Esophagus squamous epithelium (tissue), 4 donors: ENCODE data around the gene MAML3.

ENCODE experiments used
- CTCF ChIP-seq, 6 experiments: fragments of 450-650 bp in 4 of 6; fragments of 200-600 bp in 2 of 6; sonication (generic) in 2 of 6; IDR thresholded peaks; one replicate each; pipeline ENCODE4 v1.5.1; 2016 to 2019; ENCODE audit warnings: antibody characterized with exemption in 6 of 6, mild to moderate bottlenecking in 4 of 6, moderate library complexity in 4 of 6
- POLR2A ChIP-seq, 4 donors: fragments of 450-650 bp; IDR thresholded peaks; one replicate each; pipeline ENCODE4 v1.6.1; 2017; ENCODE audit warnings: antibody characterized with exemption in 4 of 4, mild to moderate bottlenecking in 4 of 4, moderate library complexity in 3 of 4

- TF ChIP-seq CTCF (IDR thresholded peaks at IDR 0.05) = no peak
- TF ChIP-seq POLR2A (IDR thresholded peaks at IDR 0.05) = no peak
Observed at GRCh38 chr4:139823746-139824145, 330.2 kb downstream of the MAML3 start.
